ENCODE results near the gene LSG1. TPM values are rescaled to one million over a fixed set of nuclear protein-coding genes. Genes with fewer than 3 reads are reported as not detected.

LSG1 gene
- total and polyA plus RNA-seq, 10 of the 15 experiments (the other 5 are each of a cell fraction or from before 2014, with no cell fraction given), result 14.3 to 75.6 (median 54.4) TPM

DNA sequence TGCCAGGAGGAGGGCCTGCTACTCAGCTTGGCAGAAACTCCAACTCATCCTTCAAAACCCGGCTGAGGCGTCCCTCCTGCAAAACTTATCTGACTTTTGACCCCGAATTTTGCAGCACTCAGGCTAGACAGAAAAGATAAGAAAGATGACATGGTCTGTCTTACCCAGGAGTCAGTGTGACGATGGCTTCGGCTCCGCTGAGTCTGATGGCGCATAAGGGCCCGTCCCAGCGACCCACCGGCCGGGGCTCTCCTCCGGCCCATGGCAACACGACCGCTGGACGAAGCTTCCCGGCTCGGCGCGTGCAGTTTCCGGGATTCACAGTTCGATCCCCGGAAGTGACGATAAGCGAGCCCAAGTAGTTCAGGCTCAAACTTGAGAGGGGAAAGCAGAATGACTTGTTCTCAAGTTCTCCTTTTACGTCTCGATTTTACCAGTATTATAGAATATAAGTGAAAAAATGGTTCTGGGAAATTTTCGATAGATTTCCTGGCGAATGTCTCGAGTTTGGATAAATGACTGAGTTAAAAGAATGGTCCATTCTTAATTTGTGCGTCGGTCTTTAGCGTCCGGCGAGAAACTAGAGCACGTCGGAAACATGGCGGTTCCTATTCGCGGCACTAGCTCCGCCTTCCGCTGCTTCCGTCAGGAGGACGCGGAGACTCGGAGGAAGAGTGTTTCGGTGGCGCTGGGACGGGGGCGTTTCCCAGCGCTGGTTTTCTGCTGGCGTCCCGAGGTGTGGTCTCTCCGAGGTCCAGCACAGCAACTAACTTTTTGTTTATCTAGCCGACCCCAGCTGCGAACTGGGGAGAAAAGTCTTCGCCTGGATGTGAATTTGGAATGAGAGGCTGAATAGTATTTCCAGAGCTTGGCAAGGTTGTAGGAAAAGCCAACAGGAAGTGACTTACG lies at the start of gene LSG1 (continued):
- TF ChIP-seq, protein P1, sequence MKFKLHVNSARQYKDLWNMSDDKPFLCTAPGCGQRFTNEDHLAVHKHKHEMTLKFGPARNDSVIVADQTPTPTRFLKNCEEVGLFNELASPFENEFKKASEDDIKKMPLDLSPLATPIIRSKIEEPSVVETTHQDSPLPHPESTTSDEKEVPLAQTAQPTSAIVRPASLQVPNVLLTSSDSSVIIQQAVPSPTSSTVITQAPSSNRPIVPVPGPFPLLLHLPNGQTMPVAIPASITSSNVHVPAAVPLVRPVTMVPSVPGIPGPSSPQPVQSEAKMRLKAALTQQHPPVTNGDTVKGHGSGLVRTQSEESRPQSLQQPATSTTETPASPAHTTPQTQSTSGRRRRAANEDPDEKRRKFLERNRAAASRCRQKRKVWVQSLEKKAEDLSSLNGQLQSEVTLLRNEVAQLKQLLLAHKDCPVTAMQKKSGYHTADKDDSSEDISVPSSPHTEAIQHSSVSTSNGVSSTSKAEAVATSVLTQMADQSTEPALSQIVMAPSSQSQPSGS (IDR thresholded peaks at IDR 0.05; ENCODE audit: low read length), result peak; percentile 43; the same call in 1 of the 2 replicates
- TF ChIP-seq ZSCAN29 (IDR thresholded peaks at IDR 0.05) (peak; percentile 80; the same call in 1 of the 2 replicates), ZBED1 (IDR thresholded peaks at IDR 0.05; ENCODE audit: borderline replicate concordance) (no peak), SMAD5 (IDR thresholded peaks at IDR 0.05; ENCODE audit: low read depth) (peak; percentile 24; the same call in 1 of the 2 replicates), MEF2A (IDR thresholded peaks at IDR 0.05; ENCODE audit: insufficient read depth, low read depth, low read length) (0 out of 2 replicates have a peak, but pooled peaks have one; percentile 57), RELB (IDR thresholded peaks at IDR 0.05; ENCODE audit: low read depth) (peak; percentile 99), CBFB (IDR thresholded peaks at IDR 0.05; ENCODE audit: low read depth) (peak; percentile 30; the same call in 1 of the 2 replicates), TCF7 (IDR thresholded peaks at IDR 0.05; ENCODE audit: borderline replicate concordance) (peak; percentile 80; the same call in 1 of the 2 replicates), PKNOX1 (IDR thresholded peaks at IDR 0.05) (peak; percentile 45), CEBPB (IDR thresholded peaks at IDR 0.05; ENCODE audit: borderline replicate concordance in 1 of 2, low read depth in 2 of 2, low read length in 2 of 2) (no peak), NFXL1 (IDR thresholded peaks at IDR 0.05; ENCODE audit: borderline replicate concordance) (no peak), CBX3 (IDR thresholded peaks at IDR 0.05; ENCODE audit: borderline replicate concordance, low read depth) (no peak), ZZZ3 (IDR thresholded peaks at IDR 0.05; ENCODE audit: control insufficient read depth, insufficient read length, low read depth) (peak; percentile 27), MYB (IDR thresholded peaks at IDR 0.05; ENCODE audit: borderline replicate concordance, low read depth, low read length) (no peak), LARP7 (IDR thresholded peaks at IDR 0.05) (peak; percentile 50; the same call in 1 of the 2 replicates), USF2 (IDR thresholded peaks at IDR 0.05; ENCODE audit: borderline replicate concordance, low read depth, low read length) (no peak), BHLHE40 (IDR thresholded peaks at IDR 0.05; ENCODE audit: borderline replicate concordance in 1 of 2, low read depth in 2 of 2, low read length in 1 of 2) (peak; percentile 95 to 96), ESRRA (IDR thresholded peaks at IDR 0.05; ENCODE audit: low read length) (peak; percentile 85), ZNF24 (IDR thresholded peaks at IDR 0.05) (peak; percentile 84), DPF2 (IDR thresholded peaks at IDR 0.05) (no peak)
- TF ChIP-seq, protein P2, sequence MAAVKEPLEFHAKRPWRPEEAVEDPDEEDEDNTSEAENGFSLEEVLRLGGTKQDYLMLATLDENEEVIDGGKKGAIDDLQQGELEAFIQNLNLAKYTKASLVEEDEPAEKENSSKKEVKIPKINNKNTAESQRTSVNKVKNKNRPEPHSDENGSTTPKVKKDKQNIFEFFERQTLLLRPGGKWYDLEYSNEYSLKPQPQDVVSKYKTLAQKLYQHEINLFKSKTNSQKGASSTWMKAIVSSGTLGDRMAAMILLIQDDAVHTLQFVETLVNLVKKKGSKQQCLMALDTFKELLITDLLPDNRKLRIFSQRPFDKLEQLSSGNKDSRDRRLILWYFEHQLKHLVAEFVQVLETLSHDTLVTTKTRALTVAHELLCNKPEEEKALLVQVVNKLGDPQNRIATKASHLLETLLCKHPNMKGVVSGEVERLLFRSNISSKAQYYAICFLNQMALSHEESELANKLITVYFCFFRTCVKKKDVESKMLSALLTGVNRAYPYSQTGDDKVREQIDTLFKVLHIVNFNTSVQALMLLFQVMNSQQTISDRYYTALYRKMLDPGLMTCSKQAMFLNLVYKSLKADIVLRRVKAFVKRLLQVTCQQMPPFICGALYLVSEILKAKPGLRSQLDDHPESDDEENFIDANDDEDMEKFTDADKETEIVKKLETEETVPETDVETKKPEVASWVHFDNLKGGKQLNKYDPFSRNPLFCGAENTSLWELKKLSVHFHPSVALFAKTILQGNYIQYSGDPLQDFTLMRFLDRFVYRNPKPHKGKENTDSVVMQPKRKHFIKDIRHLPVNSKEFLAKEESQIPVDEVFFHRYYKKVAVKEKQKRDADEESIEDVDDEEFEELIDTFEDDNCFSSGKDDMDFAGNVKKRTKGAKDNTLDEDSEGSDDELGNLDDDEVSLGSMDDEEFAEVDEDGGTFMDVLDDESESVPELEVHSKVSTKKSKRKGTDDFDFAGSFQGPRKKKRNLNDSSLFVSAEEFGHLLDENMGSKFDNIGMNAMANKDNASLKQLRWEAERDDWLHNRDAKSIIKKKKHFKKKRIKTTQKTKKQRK (IDR thresholded peaks at IDR 0.05; ENCODE audit: low read depth, low read length), result no peak
